GM21360 (cell line): Measurements from ENCODE around the gene GLS2.
A peak's percentile ranks its signal among the peaks of the same experiment; 100 is the strongest.
"Not testable (repeated sequence)": the region's sequence is repeated elsewhere in the genome, so short reads cannot be mapped to it uniquely, and the experiment has no call there.

Experiments used
- ATAC-seq: cut with Tn5 transposase; IDR thresholded peaks from one replicate; pipeline ENCODE4 v1.9.1; 2021; ENCODE audit warnings: mild to moderate bottlenecking, moderate library complexity; ENCODE audit not compliant: unreplicated experiment

Gene GLS2

DNA sequence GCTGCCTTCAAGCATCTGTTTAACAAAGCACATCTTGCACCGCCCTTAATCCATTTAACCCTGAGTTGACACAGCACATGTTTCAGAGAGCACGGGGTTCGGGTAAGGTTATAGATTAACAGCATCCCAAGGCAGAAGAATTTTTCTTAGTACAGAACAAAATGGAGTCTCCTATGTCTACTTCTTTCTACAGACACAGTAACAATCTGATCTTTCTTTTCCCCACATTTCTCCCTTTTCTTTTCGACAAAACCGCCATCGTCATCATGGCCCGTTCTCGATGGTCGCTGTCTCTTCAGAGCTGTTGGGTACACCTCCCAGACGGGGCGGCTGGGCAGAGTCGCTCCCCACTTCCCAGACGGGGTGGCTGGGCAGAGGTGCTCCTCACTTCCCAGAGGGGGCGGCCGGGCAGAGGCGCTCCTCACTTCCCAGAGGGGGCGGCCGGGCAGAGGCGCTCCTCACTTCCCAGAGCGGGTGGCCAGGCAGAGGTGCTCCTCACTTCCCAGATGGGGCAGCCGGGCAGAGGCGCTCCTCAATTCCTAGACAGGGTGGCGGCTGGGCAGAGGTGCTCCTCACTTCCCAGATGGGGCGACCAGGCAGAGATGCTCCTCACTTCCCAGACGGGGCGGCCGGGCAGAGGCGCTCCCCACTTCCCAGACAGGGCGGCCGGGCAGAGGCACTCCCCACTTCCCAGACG is 5.6 kb upstream of the GLS2 start:
- ATAC-seq = not testable (repeated sequence)

DNA sequence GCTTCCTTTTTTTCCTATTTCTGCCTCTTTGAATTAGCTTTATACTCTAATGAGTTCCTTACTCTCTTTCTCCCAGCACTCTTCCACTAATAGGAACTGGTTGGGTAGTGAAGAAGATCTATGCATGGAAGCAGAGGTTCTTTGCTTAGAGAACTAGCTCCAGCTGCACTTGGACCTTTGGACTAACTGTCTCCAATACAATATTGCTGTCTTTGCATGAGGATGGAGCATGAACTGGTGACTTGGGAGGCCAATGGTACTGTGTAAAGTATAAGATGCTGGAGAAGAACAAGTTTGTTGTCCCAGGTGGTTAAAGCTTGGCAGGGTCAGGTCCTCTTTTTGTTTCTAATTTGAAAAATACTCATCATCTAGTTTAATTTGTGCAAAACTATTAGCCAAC is 2.4 kb upstream of the GLS2 start:
- ATAC-seq = no peak

DNA sequence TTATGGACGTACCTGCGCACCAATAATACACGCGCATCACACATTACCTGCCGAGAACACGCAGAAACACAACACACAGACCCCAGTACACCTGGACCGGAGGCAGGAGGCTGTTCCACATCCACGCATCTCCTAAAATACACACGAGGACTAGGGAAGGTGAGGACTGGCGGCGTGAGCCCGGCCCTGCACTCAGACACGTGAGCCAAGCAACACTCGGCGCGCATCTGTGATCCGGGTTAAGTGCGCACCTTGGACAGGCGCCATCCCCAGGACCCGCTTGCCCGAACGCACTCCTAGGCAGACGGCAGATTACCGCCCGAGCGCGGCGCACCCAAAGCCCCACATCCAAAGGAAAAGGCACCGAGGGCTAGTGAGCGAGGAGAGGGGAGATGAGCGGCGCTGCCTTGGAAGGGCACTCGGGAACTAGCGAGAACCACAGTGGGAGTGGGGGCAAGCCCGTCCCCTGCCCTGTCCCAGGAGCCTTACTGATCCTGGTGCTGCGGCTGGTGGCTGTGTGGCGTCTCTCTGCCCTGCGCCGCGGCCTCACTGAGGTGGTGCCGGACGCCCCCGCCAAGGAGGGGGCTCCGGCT is 417 bp downstream of the GLS2 start:
- ATAC-seq = no peak

DNA sequence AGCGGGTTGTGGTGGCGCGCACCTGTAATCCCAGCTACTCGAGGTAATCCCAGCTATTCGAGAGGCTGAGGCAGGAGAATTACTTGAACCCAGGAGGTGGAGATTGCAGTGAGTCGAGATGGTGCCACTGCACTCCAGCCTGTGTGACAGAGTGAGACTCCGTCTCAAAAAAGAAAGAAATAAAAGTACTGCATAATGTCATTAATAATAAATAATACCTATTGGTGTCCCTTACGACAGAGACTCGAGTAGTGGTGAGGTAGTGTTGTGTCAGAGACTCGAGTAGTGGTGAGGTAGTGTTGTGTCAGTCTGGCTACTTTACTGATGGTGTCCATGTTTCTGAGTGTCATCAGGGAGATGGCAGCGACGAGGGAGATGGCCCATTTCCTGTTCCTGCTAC is 1.3 kb downstream of the GLS2 start:
- no peak for ATAC-seq

DNA sequence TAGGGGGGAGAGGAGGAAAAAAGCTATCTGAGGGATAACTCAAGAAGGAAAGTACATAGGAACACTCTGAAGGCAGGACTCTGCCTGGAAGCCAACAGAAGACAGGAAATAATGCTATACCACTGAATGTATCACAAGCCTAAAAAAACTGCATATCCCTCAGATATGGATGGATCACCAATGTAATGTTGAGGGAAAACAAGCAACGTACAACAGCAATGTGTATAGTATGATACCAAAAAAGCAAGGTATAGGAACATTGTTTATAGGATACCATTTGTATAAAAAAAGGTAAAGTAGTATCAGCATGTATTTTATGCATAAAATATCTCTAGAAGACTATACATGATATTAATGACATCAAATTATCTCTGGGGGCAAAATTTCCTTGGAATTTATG is 3.4 kb downstream of the GLS2 start:
- no peak for ATAC-seq

DNA sequence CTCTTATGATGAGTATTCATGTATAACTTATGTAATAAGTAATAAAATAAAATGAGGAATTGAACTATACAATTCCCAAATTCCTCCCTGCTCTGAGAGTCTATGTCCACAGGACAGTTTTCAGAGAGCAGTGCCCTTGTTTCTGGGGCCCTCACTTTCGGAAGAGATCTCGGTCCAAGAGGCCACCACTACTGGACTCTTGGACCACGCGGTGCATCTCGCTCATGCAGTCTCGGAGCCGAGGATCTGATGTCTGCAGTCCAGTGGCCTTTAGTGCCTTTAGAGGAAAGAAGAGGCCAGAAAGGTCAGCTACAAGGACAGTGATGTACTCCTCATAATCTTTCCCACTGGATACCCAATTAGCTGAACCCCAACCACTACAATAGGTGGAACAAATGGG is 8.3 kb downstream of the GLS2 start:
- ATAC-seq = no peak

DNA sequence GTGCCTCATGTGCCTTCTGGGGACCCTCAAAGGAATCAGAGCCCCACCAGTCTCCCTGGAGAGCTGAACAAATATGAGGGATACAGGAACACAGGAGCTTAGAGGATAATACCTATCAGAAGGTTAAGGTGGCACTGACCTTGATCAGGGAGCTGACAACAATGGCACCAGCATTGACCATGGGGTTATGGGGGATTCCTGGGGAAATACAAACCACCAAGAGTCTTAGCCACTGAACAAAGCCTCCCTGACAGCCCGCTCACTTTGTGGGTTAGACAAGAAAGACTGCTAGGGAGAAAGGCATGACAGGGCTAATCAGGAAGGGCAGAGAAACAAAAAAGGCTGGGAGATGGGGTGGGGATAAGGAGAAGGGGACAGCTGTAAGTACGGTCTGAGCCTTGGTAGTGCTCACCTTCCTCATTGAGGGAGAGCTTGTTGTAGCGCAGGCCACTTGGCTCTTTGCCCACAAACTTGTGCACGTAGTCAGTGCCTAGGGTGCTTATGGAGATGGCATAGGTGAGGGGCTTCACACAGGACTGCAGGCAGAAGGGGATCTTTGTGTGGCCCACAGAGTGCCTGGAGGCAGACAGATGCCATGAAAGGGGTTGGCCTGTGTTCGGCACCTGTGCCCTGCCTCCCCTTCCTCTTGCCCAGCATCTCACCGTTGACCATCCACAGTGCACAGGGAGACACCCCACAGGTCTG is 10.3 kb downstream of the GLS2 start:
- ATAC-seq = no peak

DNA sequence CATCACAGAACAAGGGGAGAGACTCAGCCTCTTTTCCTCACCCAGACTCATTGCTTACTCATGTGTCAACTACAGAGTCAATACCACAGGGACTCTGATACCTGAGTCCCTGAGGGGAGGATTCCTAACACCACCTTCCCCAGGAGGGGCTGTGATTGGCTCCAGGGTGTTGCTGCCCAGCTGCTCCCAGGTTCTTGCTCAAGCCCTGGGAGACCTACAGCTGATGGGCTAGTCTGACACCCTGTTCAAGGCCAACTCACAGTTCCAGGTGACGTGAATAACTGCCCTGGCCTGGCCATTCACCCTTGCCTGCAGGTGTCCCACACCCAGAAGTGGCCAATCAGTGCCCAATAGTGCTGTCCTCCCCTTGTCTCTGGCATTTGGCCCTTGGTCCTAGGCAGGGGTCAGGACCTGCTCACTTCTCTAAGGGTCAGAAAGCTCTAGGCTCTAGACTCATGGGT is 11.0 kb downstream of the GLS2 start:
- no peak for ATAC-seq

DNA sequence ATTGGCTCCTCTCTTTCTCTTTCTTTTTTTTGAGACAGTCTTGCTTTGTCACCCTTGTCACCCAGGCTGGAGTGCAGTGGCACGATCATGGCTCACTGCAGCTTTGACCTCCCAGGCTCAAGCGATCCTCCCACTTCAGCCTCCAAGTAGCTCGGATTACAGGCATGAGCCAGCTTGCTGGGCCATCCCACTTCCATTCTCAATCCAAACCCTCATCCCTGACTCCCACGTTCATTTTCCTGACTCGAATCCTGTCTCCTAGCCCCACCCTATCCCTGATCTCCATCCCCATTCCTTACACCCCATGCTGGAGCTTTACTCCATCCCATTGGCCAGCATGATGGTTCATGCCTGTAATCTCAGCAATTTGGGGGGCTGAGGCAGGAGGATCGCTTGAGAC is 11.8 kb downstream of the GLS2 start:
- ATAC-seq = no peak

DNA sequence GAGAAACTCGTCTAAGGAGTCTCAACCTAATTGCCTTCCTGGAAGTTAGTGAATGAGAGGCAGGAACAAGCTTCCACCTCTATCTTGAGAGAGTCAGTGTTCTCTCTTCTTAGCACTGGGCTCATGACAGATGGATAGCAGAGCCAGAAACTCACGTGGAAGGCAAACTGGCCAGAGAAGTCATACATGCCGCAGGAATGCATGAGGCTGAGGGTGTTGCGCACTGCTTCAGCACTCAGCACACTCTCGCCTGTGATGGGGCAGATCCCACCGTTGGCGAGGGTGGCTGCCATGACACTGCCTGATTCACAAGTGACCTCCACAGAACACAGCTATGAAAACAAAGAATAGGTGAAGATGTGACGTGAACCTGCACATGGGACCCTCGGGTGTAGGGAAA is 13.6 kb downstream of the GLS2 start:
- no peak for ATAC-seq

DNA sequence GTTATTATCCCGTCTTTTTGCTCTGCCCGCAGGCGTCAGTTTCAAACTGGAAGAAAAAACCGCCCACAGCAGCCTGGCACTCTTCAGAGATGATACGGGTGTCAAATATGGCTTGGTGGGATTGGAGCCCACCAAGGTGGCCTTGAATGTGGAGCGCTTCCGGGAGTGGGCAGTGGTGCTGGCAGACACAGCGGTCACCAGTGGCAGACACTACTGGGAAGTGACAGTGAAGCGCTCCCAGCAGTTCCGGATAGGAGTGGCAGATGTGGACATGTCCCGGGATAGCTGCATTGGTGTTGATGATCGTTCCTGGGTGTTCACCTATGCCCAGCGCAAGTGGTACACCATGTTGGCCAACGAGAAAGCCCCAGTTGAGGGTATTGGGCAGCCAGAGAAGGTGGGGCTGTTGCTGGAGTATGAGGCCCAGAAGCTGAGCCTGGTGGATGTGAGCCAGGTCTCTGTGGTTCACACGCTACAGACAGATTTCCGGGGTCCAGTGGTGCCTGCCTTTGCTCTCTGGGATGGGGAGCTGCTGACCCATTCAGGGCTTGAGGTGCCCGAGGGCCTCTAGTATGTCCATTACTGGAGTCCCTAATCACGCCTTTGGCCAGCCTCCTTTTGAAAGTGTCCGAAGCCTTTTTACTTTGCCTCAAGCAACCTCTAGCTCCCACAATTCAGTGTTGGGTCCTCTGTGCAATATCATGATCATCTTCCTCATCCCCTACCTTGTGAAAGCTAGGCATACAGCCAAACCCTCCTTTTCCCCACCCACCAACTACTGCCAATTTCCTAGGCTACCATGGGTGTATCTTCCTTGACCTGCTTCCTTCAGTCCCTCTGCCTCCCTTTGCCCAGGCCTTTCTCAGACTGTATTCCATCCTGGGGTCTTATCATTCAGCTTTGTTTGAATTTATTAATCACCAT is 18.7 kb downstream of the GLS2 start:
- no peak for ATAC-seq

DNA sequence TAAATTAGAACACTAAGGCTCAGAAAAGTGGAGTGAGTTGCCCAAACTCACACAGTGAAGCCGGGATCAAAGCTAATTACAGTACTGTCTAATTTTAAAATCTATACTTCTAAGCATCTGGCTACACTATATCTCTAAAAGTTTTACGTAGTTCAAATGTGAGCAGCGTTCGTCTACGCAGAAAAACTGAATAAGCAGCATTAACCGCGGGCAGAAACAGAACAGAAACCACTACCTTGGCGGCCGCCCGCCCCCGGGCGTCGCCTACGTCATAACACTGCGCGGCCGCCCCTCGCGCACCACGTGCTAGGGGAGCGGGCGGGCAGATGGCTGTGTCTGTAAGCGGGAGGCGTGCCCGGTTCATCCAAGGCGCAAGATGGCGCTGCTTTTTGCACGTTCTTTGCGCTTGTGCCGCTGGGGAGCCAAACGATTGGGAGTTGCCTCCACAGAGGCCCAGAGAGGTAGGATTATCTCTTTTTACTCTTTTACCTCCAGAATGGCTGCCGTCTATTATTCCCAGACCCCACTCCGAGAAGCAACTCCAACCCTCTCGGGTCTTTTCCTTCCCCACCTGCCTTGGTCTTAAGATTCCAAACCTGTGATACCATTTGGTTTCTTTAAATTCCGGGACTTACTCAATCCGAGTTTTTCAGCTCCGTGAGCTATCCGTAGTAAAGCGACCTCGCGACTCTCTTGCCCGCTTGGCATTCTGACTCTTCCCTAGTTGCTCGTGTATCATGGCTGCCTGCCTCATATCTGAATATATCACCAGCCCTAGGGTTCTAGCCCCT is 19.6 kb downstream of the GLS2 start, which contains the start of gene SPRYD4:
Gene SPRYD4 (plus strand): TSS at position 363 of the 791 bp plus-strand sequence. CDS start 14 bp downstream, at position 377.
- ATAC-seq = peak; percentile 86

DNA sequence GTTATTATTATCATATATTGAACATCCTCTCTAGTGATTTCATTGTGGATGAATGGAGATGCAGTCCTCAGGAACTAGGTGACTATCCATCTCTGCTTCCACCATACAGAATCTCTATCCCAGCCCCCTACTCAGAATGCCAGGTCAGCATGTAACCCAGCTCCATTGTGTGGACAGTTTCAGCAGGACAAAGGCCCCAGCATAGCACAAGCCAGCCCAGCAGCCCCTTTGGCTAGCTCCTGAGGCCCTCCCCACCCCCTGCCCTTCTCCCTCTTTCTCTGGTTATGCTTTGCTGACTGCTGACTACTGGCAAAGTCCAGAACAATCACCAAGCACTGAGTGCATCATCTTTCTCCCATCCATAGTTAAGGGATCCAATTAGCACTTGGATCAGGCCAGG is 25.4 kb downstream of the GLS2 start:
- ATAC-seq = no peak

DNA sequence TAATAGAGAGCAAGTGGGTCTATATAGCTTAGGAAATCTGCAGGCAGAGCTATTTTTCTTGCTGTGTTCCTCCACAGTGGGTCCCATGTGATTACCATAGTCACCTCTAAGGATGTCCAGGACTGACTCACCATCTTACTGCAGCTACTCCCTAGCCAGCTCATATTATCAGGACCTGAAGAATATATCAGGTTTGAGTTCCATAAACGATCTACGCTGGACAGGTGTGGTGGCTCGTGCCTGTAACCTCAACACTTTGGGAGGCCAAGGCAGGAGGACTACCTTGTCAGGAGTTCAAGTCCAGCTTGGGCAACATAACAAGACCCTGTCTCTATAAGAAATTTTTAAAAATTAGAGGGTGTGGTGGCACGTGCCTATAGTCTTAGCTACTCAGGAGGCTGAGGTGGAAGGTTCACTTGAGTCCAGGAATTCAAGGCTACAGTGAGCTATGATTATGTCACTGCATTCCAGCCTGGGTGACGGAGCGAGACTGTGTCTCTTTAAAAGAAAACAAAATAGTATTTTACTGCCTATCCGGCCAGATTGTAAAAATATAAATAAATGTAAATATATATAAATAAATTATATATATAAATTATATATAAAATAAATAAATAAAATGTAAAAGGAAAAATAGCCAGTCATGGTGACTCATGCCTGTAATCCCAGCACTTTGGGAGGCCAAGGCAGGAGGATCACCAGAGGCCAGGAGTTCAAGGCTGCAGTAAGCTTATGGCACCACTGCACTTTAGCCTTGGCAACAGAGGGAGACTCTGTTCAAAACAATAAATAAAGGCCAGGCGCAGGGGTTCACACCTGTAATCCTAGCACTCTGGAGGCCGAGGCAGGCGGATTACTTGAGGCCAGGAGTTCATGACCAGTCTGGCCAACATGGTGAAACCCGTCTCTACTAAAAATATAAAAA is 26.5 kb downstream of the GLS2 start:
- no peak for ATAC-seq

DNA sequence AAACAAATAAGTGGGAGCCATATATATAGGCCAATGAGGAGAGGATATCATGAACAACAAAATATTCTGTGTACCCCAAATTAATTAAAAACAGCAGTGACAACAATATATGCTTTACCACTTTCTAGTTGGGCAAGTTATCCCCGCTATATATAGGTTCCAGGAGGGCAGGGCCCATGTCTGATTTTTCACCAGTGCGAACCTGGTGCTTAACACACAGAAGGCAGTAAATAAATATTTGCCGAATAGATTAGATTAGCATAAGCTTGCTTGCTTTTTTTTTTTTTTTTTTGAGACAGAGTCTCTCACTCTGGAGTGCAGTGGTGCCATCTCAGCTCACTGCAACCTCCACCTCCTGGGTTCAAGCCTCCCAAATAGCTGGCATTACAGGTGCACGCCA is 30.1 kb downstream of the GLS2 start:
- ATAC-seq = no peak

DNA sequence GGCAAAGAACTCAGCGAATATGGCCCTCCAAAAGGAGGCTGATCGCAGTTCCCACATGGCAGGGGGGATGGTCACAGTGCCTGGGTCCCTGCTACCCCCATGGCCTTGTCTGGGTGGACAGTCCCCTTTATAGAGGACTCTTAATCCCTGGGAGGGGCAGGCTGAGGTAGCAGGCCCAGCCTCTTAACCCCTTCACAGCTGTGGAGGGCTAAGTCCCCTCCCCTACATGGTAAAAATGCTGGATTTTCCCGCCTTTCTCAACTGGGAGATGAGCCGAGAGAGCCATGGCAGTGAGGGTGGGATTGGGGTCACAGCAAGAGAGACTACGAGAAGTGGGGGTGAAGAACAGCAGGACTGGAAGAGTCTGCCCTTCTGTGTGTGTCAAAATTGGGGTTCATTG is 33.4 kb downstream of the GLS2 start, which contains the start of gene MIP:
Gene MIP (minus strand): TSS at position 101 of the 400 bp plus-strand sequence. CDS start 44 bp downstream, at position 57.
- ATAC-seq = no peak

DNA sequence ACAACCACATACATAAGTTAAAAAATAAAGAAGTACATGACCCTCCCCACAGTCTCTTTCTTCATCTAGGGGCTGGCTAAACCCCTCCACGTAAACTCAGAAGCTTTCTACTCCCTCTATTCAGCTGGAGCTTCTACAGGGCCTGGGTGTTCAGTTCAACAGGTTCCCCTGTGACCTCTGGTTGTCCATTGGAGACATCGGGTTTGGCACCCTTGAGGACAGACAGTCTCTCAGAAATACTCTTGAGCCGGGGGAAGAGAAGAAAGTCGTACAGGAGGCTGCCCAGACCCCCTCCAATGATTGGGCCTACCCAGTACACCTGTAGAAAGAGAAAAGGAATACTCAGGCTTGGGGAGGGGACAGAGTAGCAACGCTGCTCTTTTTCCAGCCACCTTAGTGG is 36.8 kb downstream of the GLS2 start:
- no peak for ATAC-seq

DNA sequence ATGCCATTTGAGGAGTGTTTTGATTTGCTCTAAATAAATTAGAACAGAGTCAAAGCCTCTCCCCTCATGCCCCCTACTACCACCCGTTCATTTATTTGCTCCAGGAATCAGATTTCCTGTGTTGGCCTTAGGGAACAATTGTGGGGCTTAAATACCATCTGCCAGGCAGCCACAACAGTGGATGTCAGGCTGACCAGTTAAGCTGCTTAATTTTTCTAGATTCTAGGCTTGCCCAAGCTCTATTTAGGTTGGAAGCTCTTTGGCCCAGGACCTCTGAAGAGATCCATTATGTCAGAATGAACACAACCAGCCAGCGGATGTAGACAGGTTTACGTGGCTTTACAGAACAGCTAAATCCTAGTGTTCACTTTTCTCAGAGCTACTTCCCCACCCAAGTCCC is 37.7 kb downstream of the GLS2 start:
- no peak for ATAC-seq

DNA sequence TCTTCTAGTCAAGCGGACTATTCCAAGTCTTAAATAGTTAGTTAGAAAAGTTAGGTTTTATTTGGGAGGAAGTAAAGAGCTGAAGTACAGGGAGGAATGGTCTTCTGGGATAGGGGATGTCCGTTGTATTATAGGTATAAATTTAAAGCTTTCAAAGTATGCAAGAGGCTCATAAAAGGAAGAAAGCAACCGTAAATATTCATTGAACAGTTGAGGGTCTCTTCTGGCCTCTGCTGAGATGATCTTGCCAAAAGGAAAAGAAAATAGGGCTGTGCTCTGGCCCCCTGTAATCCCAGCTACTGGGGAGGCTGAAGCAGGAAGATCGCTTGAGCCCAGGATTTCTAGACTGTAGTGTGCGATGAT is 38.4 kb downstream of the GLS2 start:
- ATAC-seq = no peak
